OCI-LY1 (cell line): Measurements from ENCODE around the gene TCL1A.

Experiments
- EZH2 ChIP-seq: fragments of 200-600 bp; sonication (generic), shearing (Covaris generic); IDR thresholded peaks from 2 replicates; pipeline ENCODE4 v1.8.0; 2017; ENCODE audit warnings: borderline replicate concordance, mixed run types, mild to moderate bottlenecking, antibody characterized with exemption, low read length, moderate library complexity, mixed read lengths
- TF ChIP-seq, protein P1 (sequence below): fragments of 200-600 bp; sonication (generic), shearing (Covaris generic); IDR thresholded peaks from 2 replicates; pipeline ENCODE4 v1.5.1; 2017; ENCODE audit warnings: mild to moderate bottlenecking, antibody characterized with exemption, low read length, moderate library complexity, mixed read lengths

DNA sequence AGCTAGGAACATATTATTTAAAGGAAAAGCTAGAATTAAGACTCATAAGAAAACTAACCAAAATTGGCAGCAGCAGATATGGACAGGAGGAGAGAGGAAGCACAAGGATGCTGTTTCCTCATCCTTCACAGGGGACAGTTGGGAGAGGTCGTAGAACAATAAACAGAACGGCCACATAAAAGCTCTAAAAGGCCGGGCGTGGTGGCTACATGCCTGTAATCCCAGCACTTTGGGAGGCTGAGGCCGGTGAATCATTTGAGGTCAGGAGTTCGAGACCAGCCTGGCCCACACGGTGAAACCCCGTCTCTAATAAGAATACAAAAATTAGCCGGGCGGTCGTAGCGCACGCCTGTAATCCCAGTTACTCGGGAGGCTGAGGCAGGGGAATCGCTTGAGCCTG lies 17.2 kb downstream of the TCL1A start:
- TF ChIP-seq, protein P1, sequence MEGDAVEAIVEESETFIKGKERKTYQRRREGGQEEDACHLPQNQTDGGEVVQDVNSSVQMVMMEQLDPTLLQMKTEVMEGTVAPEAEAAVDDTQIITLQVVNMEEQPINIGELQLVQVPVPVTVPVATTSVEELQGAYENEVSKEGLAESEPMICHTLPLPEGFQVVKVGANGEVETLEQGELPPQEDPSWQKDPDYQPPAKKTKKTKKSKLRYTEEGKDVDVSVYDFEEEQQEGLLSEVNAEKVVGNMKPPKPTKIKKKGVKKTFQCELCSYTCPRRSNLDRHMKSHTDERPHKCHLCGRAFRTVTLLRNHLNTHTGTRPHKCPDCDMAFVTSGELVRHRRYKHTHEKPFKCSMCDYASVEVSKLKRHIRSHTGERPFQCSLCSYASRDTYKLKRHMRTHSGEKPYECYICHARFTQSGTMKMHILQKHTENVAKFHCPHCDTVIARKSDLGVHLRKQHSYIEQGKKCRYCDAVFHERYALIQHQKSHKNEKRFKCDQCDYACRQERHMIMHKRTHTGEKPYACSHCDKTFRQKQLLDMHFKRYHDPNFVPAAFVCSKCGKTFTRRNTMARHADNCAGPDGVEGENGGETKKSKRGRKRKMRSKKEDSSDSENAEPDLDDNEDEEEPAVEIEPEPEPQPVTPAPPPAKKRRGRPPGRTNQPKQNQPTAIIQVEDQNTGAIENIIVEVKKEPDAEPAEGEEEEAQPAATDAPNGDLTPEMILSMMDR = no peak
- TF ChIP-seq EZH2 = no peak
